Activated CD4-positive, alpha-beta T cell treated with anti-CD3 and anti-CD28 coated beads, Interleukin-2, amount 50 U/mL, for 1 hour (primary cell): ENCODE results near the gene PPFIA1.
"Not testable (repeated sequence)": the region's sequence is repeated elsewhere in the genome, so short reads cannot be mapped to it uniquely, and the experiment has no call there.

ENCODE experiments used
- DNase-seq: peaks from one replicate; pipeline ENCODE4 v3.0.0-alpha.2; 2020

PPFIA1 gene

GRCh38 chr11:70327717-70328116 lies 57.2 kb downstream of the PPFIA1 start:
- no peak for DNase-seq

- no peak for DNase-seq
Measured at GRCh38 chr11:70328556-70328955, 58.1 kb downstream of the PPFIA1 start.

DNA sequence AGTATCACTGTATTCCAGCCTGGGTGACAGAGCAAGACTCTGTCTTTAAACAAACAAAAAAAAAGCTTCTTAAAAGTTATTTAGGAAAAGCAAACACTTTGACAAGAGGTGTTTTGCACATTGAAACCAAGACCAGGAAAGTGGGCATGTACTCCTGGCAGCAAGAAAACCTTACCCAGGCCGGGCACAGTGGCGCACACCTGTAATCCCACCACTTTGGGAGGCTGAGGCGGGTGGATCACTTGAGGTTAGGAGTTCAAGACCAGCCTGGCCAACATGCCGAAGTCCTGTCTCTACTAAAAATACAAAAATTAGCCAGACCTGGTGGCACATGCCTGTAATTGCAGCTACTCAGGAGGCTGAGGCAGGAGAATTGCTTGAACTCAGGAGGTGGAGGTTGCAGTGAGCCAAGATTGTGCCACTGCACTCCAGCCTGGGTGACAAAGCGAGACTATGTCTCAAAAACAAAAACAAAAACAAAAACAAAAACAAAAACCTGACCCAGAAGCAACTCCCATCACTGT lies 60.9 kb downstream of the PPFIA1 start:
- not testable (repeated sequence) for DNase-seq

GRCh38 chr11:70331901-70332300 lies 61.4 kb downstream of the PPFIA1 start:
- DNase-seq = no peak

DNA sequence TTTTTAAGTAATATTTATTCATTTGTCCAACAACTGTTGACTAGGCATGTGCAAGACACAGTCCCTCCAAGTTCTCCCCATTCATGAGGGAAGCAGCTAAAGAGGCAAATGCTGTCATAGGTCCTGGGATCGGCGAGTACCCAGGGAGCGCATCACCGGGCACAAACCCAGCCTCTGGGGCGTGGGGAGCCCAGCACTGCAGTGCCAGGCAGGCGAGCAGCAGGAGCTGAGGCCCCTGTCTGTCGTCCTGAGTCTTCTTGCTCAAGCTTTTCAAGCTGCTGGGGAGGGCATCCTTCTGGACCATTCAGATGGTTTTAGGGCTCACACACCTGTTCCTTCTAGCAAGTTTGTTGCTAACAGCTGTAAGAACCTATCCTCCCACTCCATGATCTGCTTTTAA lies 62.1 kb downstream of the PPFIA1 start:
- no peak for DNase-seq

DNA sequence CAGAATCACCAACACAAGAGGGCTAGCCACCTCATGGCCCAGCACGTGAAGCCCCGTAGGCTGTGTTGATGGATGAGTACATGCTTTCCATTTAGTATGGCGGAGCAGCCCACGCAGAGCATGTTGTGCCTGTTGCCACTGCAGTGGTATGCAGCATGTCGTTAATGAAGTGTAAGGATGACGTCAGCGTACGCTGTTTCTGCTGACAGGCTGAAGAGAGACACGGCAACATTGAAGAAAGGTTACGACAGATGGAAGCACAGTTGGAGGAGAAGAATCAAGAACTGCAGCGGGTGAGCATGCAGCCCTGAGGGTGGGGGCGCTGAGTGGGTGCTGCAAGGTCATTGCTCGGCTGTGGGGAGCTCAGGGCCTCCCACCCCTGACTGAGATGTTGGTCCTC lies 62.8 kb downstream of the PPFIA1 start:
- no peak for DNase-seq

GRCh38 chr11:70334351-70334995 lies 64.0 kb downstream of the PPFIA1 start:
- no peak for DNase-seq

DNA sequence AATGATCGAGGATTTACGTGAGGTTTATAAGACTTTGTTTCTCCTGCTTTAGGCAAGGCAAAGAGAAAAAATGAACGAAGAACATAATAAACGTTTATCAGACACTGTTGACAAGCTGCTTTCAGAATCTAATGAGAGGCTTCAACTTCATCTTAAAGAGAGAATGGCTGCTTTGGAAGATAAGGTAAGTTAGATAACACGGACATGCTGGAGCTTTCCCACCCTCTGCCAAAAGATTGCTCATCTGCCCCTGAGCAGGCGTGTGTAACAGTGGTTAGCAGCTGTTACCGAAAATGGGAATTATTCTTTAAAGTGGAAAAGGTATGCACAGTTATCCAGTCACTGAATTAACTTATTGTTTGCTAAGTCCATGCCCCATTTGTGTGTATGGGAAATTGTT lies 65.0 kb downstream of the PPFIA1 start:
- no peak for DNase-seq

DNA sequence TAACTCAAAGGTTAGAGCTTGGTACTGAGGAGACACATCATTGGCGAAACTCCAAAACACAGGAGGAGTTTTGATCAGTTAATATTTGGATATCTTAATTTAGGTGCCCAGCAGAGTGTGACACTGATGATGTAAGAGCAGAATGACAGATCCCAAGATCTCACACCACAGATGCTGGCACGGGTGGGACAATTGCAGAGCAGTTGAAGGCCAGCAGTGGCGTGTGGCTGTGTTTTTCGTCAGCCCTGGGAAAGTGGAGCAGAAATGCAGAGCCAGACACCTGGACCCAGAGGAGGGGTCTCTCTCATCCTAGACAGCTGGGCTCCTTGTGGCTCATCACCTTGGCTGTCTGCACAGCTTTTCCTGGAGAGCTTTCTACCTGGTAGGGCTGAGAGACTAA lies 68.1 kb downstream of the PPFIA1 start:
- DNase-seq = no peak

DNA sequence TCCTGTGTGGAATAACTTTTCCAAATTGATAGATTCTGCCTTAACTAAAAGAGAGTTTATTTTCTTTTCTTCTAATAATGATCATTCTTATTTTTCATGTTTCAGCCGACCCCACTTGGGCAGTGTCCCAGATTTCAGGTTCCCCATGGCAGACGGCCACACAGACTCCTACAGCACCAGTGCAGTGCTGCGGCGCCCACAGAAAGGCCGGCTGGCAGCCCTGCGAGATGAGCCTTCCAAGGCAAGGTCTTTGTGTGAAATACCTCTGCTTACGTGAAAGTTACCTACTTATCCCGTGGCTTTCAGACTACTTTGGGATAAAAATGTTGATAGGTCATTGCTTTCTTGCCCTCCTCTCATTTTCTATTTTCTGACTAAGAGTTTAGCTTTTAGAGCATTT lies 68.6 kb downstream of the PPFIA1 start:
- DNase-seq = no peak

DNA sequence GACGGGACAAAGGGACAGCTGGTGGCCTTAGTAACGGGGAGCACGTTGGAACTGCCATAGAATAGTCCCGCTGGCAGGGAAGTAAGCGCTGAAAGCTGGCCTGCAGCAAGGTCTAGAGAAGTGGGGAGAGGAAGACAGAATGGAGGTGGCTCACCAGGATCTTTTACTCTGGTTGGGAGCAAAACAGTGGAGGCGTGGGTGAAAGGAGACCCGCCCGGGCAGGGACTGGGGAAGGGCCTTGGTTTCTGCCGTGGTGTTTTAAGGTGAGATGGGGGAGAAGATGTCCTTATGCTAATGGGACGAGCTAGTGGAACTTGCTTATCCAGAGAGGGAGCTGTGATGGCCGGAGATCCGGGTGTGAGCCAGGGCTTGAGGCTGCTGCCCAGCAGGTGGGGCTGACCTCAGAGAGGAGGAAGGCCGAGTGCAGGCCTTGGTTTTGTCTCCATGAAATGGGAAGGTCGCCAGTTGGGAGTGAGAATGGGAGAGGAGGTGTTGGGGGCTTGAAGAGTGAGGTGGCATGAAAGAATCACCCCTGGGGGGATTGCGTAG lies 71.5 kb downstream of the PPFIA1 start:
- DNase-seq = no peak

DNA sequence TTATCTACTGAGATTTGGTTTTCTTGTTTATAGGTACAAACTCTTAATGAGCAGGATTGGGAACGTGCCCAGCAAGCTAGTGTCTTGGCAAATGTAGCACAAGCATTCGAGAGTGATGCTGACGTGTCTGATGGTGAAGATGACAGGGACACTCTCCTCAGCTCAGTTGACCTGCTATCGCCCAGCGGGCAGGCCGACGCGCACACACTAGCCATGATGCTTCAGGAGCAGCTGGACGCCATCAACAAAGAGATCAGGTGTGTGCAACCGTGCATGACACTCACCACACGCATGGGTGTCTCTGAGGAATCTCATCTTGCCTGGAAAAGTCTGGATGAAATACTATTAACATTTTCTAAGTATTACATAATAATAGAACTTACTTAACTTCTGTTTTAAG lies 73.1 kb downstream of the PPFIA1 start:
- DNase-seq = no peak

GRCh38 chr11:70348191-70348590 lies 77.7 kb downstream of the PPFIA1 start:
- no peak for DNase-seq

DNA sequence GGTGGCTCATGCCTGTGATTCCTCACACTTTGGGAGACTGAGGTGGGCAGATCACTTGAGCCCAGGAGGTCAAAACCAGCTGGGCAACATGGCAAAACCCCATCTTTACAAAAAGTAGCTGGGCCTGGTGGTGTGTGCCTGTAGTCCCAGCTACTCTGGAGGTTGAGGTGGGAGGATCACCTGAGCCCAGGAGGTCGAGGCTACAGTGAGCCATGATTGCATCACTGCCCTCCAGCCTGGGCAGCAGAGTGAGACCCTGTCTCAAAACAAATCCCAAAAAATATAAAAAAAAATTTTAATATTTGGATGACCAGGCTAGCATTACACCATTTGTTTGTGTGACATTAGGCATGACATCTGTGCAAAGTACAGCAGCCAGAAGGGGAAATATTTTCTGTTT lies 78.1 kb downstream of the PPFIA1 start:
- DNase-seq = no peak

GRCh38 chr11:70351646-70352045 lies 81.2 kb downstream of the PPFIA1 start:
- DNase-seq = no peak

GRCh38 chr11:70352100-70352499 lies 81.6 kb downstream of the PPFIA1 start:
- DNase-seq = no peak

- DNase-seq = no peak
Measured at GRCh38 chr11:70352601-70353000, 82.1 kb downstream of the PPFIA1 start.

DNA sequence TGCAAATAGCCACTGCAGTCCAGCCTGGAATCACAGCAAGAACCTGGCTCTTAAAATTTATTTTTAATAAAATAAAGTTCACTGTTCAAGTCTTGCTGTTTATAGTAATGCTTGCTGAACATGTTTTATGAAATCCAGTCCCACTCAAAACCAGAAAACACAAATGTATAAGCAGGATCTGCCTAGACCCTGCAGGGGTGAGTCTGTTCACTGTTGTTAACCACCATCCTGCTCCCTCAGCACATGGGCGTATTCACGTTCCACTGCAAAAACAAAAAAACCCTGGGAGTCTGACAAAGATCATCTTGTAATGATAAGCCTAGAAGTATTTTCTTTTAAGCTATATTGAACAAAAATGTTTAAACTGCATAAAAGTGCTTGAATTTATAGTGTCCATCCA lies 82.8 kb downstream of the PPFIA1 start:
- no peak for DNase-seq

- DNase-seq = no peak
Measured at GRCh38 chr11:70353900-70354568, 83.5 kb downstream of the PPFIA1 start.

GRCh38 chr11:70354629-70355028 lies 84.1 kb downstream of the PPFIA1 start:
- no peak for DNase-seq

GRCh38 chr11:70358753-70359152 lies 88.3 kb downstream of the PPFIA1 start:
- no peak for DNase-seq

DNA sequence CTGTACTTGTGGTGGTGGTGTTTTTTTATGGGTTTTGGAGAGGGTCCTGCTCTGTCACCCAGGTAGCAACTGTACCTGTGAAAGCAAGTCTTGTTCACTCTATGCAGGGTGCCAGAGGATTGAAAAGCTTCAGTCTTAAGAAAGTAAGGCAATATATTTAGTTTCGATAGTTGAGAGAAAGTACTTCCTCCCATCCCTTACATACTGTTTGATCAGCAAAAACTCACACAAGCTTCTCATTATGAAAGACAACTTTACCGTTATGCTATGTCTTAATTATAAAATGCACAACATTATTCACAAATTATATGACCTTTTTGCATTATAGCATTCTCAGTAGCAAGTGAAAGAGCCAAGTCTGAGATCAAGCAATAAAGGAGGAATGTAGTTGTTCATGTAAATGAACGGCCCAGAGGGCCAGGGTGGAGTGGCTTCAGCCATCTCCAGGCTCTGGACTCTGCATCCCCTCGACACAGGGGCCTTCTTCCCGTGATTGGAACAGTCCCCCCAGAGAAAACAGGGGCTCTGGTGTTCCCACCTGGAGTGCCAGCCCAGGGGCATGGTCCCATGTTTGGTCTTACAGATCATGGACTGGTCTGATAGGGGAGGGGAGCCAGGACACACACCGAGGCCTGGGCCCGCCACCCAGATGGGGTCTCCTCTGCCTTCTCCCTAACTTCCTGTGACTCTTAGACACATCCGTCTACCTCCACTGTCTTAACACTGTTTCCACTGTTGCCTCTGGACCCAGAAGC lies 89.1 kb downstream of the PPFIA1 start:
- DNase-seq = no peak

DNA sequence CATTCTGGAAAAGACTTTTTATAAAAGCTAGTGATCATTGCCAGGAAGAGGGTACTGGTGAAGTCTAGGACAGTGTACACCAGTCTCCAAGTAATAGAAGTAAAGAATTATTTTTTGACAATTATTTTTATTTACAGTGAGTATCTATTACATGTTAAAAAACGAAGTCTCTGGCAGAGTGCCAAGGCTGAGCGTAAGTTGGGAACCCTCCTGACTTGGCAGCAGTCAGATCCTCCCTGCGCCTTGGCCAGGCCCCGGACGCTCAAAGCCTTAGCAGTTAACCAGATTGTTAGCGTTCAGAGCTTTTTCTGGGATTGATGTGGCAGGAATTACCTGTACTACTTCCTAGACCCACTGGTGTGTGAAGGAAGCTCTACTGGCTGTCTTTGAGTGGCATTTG lies 89.7 kb downstream of the PPFIA1 start:
- no peak for DNase-seq

DNA sequence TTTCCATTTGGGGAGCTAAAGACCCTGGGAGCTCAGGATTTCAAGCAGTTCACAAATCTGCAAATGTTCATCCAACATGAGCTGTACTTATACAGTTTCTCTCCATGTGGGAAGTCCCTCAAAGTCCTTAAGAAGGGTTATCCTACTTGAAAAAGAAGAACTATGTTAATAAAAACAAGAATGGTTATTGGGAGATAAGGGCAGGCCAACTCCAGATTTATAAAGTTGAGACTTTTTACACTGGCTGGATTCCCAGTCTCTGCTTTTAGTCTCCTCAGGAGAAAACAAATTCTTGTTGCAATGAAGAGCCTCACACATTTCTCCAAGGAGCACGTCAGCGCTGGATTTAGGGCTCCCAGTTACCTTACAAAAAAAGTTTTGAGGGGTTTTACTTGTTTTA lies 93.7 kb downstream of the PPFIA1 start:
- no peak for DNase-seq
